SK-MEL-5 (cell line): ENCODE measurements around the gene PLCD1. TPM values are rescaled to one million over a fixed set of nuclear protein-coding genes. Genes with fewer than 3 reads are reported as not detected.
"Not testable (repeated sequence)": the region's sequence is repeated elsewhere in the genome, so short reads cannot be mapped to it uniquely, and the experiment has no call there.

Experiments
- DNase-seq: peaks from one replicate; pipeline ENCODE4 v3.0.0-alpha.2; 2016; ENCODE audit warnings: low read depth, low spot score
- in situ Hi-C: cut with HindIII; loops from 2 replicates; pipeline ENCODE4 v1.10.0; 2016; ENCODE audit warnings: low sequenced_read_pairs, high pct_unique_total_duplicates, low pct_unique_long_range_greater_than_20kb
- total RNA-seq: library from RNA; depleted of rRNA; stranded (reverse); fragments of >200 nt; shearing (Covaris generic); gene quantifications from 2 replicates; pipeline ENCODE4 v1.2.3, GENCODE V29; 2014

The PLCD1 gene
- total RNA-seq, 1 experiment from 2014 or later = 7.0 TPM

DNA sequence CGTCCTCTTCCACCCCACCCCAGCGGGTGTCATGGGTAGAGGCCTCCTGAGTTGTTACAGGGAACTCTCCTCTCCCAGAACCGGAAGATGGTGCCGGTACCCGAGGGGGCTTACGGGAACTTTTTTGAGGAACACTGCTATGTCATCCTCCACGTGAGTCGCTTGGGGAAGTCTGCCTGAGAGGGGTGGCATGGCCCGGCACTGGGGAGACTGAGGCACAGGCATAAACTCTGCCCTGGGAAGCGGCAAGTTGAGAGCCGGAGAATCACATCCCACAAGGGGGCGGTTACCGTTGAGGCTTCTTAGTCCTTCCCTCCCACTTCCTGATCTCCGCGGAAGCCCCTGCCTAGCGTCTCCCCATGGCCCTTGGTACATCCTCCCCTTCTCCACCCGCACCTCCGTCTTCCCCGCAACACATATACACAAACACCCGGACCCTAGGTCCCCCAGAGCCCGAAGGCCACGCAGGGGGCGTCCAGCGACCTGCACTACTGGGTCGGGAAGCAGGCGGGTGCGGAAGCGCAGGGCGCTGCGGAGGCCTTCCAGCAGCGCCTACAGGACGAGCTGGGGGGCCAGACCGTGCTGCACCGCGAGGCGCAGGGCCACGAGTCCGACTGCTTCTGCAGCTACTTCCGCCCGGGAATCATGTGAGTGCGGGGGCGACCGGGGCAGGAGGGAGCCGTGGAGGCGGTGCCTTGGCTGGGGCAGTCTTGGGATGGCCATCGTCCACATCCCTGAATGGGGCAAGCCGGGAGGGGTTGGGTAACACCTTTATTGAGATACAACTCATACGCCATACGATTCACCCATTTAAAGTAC lies 35.4 kb downstream of the PLCD1 start:
- in situ Hi-C loops = no loop called here
- DNase-seq = peak; percentile 80

DNA sequence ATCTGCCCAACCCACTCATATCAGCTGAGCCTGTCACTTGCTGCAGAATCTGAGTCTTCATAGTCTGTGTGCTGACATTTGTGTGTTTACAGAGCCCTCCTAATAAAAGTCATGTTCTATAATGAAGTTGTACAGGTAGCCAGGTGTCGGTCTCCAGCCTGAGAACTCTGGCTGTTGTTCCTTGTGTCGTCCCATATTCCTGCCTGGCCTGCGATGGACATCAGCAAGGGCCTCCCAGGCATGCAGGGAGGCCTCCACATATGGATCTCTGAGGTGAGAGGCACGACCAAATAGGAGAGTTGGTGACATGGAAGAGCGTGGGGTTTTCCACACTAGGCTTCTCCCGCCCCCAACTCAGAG lies 36.0 kb downstream of the PLCD1 start:
- in situ Hi-C loops = no loop called here
- no peak for DNase-seq

DNA sequence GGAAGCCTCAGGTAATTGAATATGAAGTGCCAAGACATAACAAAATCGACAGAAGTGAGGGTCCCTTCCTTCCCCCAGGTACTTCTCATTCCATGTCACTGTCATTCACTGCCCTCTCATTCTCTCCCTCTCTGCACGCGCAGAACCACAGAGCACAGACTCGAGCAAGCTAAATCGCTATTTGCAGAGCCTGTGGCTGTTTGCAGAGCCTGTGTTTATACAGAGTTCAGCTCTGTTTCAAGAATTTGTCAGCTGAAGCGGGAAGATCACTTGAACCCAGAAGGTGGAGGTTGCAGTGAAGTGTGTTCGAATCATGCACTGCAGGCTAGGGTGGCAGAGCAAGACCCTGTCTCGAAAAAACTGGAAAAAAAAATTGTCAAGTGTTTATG lies 36.4 kb downstream of the PLCD1 start:
- no peak for DNase-seq
- in situ Hi-C loops = no loop called here

DNA sequence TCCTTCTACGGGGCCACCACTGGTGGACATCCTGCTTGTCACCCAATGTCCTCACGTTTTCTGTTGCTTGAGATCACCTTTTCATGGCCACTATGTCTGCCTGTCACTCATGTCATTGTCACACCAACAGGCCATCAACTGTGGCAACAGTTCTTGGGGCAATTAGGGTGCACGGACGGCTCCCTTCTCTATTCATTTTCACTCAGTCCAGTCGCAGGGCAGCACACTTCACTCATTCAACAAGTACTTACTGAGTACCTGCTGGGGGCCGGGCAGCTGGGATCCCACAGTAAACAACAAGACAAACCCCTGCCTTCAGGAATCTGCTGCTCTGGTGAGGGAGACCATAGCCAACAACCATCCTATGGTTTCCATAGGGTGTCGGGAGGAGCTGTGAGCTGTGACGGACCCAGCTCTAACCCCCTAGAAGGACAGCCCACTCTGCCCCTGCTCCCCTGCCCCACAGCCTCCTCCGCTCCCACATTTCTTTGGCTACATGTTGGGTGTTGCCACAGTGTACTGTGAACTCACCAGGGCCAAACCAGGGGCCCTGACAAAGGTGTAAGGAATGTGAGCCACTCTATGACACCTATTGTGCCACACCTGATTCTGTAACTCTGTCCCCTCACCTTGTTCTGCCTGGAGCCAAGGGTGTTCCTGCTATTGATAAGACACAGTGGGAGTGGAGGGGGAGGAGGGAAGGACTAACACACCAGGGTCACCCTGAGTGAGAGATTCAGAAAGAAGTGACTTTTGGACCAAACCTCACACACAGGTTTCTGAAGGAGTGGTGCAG lies 37.0 kb downstream of the PLCD1 start:
- in situ Hi-C loops = no loop called here
- no peak for DNase-seq

DNA sequence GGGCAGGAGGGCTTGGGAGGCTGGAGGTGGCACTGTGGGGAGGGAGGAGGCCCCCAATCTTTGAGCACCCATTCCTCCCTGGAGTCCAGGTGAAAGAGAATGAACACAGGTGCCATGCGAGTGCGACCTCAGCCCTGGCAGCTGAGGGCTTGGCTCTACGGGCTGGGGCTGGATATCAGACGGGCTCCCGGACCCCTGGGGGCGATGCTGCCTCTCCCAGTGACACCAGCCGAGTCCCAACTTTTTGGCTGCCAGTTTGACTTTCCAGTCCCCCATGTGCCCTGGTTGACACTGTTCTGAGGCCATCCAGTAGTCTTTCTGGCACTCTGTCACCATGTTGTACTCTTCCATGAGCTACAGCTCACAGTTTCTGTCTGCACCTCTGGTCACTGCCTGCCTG lies 37.6 kb downstream of the PLCD1 start:
- in situ Hi-C loops = no loop called here
- no peak for DNase-seq

DNA sequence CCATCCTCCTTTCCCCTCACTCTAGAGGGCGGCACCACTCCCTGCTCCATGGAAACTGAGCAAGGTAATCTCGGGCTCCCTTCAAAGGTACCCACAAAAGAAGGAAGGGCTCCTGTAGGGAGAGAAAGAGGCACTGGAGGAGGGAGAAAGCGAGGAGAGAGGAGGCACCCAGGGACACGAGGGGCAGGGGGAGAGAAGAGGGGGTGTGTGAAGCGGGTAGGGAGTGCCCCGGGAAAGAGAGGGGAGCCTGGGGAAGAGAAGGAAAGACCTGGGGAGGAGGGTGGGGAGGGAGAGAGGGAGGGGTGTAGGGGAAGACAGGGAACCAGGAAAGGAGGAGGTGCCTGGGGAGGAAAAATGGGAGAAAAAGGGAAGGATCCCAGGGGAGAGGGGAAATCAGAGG lies 38.3 kb downstream of the PLCD1 start:
- in situ Hi-C loops = no loop called here
- DNase-seq = no peak

DNA sequence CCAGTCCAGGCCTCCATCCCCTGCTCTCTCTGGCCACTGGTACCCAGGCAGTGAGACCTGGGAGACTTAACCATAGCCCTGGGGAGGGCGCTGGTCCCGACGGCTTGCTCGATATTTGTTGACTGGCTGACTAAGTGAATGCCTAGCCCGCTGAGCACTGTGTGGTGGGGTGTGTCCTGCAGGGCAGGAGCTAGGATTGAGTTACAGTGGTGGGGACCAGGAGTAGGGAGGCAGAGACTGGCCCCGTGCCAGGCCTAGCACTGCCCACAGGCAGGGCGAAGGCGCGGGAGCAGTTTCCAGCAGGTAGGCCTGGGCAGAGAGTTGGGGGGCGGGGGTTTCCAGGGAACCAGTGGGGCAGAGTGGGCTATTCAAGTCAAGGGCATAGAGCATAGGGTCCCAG lies 38.9 kb downstream of the PLCD1 start, which contains the start of gene VILL:
Gene VILL, plus strand, starts transcription at position 260 of the 400 bp plus-strand sequence. CDS start 2,887 bp downstream, outside the sequence.
- in situ Hi-C loops = no loop called here

DNA sequence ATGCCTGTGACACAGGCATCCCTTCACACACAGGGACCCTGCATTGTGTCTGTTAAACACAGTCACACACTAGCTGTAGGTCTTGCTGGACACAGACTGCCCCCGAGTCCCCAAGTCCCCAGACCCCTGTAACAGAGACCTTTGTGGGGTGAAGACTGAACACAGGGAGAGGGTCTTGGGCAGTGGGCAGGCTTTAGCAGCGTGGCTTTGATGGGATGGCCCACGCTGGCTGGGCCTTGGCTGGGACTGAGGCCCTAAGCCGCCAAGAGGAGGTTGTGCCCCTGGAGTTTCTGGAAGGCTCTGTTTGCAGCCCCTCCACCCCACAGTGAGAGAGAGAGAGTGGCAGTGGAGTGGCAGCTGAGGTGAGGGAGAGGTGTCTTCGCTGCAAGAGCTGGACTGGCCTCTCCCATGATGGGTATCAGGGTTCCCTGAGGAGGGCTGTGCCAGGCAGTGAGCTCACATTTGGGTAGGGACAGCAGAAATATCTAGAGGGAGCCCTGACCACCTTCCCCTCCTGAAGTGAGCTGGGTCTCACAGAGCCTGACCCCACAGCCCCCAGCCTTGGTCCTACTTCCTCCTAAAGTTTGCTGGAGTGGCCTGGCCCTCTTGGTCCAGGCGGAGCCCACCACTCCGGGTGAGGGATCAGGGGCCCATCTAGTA lies 39.5 kb downstream of the PLCD1 start:
- in situ Hi-C loops = no loop called here
- DNase-seq = no peak

More for the DNA sequence above, 38.9 kb downstream of the PLCD1 start, which contains the start of gene VILL:
- no peak for DNase-seq

DNA sequence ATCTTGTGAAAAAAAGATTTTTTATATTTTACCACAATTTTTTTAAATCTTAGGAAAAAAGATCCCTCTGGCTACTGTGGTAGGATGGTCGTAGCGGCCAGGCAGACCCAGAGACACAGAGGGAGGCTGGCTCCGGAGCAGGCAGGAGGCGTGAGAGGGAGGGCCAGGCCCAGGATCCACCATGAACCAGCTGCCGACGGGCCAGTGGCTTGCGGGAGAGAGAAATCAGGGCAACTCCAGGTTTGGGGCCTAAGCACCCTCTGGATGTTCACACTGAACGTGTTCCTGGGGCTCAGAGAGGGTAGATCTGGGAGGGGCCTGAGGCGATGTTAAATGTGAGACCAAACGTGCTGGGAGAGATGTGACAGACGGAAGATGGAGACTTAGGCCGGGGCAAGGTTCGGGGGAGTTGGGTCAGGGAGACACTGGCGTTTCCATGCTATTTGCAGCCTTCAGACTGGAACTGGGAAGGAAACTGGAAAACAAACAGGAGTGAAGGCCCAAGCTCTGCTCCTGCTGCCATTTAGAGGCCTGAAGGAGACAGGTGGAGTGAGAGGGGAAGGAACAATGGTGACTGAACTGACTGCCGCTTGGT lies 40.4 kb downstream of the PLCD1 start:
- no peak for DNase-seq
- in situ Hi-C loops = no loop called here

DNA sequence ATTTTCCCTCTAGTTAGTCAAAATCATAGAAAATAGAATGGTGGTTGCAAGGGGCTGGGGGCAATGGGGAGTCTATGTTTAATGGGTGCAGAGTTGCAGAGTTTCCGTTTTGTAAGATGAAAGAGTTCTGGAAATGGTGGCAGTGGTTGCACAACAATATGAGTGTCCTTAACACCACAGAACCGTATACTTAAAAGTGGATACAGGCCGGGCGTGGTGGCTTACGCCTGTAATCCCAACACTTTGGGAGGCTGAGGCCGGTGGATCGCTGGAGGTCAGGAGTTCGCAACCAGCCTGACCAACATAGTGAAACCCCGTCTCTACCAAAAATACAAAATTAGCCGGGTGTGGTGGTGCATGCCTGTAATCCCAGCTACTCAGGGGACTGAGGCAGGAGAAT lies 41.1 kb downstream of the PLCD1 start:
- DNase-seq, in situ Hi-C loops: not testable (repeated sequence)

DNA sequence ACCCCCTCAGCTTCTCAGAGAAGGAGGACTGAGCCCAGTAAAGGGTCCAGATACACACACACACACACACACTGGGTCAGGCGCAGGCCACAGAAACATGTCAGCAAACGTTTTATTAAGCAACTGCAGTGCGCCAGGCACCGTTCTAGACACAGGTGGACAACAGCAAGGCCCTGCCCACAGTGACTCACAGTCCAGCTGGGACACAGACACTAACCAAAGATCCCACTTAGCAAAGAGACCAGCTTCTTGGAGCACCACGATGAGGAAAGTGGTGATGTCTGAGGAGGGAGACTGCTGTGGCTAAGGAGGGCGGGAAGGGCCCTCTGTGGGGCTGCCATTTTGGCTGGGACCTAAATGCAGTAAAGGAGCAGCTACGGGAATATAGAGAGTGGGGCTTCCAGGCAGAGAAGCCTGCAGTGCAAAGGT lies 41.7 kb downstream of the PLCD1 start:
- DNase-seq = no peak
- in situ Hi-C loops = no loop called here

DNA sequence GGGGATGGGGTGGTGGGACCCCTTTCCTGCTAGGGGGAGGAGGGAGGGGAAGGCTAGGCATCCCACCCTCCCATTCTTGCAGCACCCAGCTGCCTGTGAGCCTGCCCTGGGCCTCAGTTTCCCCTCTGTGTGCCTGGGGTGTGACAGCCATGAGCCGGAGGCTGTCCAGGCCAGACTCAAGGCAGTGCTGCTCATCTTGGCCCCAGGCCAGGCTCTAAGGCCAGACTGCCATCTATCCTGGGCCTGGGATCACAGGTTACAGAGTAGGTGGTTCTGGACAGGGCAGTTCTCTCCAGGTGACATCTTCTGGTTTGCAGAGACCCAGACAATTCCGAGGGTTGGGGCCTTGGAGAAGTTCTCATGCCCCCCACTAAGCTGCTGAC lies 42.1 kb downstream of the PLCD1 start:
- in situ Hi-C loops = no loop called here
- no peak for DNase-seq

DNA sequence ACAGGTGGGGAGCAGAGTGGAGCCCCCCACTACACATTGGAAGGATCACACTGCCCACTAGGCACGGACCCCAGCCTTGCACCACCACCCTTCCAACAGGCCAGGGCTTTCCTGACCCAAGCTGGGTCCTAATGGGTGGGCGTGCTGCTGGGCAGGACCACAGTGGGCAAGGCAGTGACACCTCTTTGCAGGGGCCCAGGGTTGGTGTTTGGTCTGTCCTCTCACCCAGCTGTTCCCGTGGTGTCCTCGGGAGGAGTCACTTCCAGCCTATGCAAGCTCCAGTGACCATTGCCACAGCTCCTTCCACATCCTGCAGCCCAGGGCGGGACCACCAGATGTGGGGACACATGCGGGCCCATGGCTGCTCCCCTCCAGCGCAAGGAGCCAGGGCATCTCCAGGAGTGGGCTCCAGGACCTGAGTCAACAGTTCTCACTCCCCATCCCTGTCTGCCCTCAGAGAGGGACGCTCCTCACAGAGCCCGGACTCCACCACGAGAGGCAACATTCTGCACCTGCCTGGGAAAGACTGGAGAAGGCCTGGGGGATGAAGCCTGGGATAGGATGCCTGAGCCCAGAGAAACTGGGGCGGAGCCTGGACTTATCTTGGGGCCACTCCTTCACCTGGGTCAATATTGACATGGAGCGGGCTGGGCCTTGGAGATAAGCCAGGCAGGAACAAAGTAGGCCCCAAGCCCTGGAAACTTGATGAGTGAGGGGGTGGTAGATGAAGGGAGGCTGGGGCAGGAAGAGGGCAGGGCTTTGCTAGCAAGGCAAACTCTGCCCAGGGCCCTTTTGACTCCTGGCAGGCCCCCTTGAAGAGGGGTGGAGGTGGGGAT lies 42.7 kb downstream of the PLCD1 start:
- no peak for DNase-seq
- in situ Hi-C loops = no loop called here

DNA sequence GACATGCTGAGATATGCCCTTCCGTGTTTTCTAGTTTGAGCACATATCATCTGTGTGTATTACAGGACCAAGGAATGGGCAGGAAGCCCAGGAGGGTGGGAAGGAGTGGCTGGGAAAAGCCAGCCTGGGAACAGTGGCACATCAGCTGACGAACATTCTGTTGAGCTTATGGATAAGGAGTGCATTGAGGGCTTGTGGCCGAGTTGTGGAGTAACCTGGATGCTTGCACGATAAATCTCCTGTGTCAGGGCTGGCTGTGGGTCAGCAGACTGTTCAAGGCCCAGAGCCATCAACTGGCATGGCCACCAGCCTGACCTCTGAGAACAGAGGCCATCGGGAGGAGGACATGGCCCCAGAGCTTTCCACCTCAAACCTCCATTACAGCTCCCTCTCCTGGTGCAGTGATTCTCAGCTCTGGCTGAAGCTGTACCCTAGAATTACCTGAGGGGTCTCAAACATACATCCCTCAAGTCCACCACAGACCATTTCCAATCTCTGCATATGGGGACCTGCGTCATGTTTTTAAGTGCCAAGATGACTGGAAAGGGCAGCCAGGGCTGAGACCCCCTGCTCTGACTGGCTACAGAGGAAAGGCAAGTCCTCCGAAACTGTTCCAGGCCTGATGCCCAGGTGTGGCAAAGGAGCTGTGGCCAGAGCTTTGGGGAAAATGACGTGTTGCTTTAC lies 43.7 kb downstream of the PLCD1 start:
- in situ Hi-C loops = no loop called here
- DNase-seq = peak; percentile 36

DNA sequence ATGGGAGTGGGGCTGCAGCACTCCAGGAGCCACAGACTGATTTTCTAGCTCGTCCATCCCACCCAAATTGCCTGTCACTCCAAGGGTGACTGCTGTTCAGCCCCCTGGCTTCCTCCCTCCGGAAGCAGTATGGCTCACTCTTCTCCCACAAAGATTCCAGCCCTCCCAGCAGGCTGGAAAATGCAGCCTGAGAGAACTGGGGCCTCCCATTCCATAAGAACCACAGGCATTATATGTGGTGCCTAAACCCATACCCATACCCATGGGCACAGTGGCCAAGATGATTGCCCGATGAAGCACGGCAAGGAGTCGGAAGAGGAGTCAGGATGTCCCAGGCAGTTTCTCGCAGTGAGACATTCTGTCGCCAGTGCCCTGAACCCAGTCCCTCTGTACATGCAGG lies 44.8 kb downstream of the PLCD1 start:
- in situ Hi-C loops = no loop called here

DNA sequence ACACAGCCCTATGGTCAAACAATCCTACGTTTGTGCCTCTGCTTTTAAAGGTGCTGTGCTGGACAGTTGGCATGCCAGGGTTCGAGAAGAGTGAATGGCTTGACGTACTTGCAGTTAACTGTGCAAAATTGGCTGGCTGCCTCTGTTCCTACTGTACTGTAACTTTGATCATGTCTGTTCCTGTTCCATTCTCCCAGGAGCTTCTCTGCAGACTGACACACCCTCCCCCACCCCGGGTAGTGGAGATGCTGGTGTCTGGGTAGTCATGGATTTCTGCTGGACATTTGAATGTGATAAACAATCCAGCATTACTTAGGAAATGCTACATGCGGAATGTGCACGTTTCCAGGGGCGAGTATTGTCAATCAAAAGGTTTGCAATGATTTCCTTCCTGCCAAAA lies 45.4 kb downstream of the PLCD1 start:
- in situ Hi-C loops = no loop called here
- DNase-seq = no peak

More for the DNA sequence above, 44.8 kb downstream of the PLCD1 start:
- no peak for DNase-seq

DNA sequence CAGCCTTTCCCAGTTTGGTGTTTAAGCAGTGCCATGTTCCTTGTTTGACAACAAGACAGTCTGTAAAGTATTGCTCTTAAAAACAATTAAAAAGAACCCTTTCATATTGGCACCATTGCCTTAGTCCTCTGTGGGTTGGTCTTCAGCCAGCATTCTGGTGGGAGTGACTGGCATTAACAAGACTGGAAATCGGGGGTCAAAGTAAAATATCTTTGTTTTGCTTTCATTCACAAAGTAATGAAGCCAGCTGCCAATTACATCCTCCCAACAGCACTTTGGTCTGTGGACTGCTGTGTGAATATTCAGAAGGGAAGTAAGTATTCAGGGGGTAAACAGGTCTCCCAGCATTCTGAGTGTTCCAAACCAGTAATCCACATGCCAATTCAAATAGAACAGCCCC lies 47.1 kb downstream of the PLCD1 start:
- in situ Hi-C loops = no loop called here
- no peak for DNase-seq
